GM12865 (cell line): Measurements from ENCODE around the gene TNS4.

ENCODE experiments used
- DNase-seq: peaks from one replicate; pipeline ENCODE4 v3.0.0; 2010; ENCODE audit warnings: low read depth
- H3K4me3 ChIP-seq: 2 replicates; pipeline ENCODE4 v1.5.1; 2011; ENCODE audit warnings: mild to moderate bottlenecking, low read depth, low read length, control low read depth
- TF ChIP-seq, protein P1 (sequence below): IDR thresholded peaks from 2 replicates; pipeline ENCODE4 v1.5.1; 2011; ENCODE audit warnings: low read length, control low read depth, low read depth, inconsistent platforms; ENCODE audit not compliant: insufficient read depth; ENCODE audit errors: missing control alignments

TNS4 gene

GRCh38 chr17:40443196-40443987, 58.0 kb downstream of the TNS4 start, which contains the start of gene IGFBP4:
IGFBP4 (plus strand) TSS chr17:40443450; CDS start chr17:40443736, 286 bp downstream.
- TF ChIP-seq, protein P1, sequence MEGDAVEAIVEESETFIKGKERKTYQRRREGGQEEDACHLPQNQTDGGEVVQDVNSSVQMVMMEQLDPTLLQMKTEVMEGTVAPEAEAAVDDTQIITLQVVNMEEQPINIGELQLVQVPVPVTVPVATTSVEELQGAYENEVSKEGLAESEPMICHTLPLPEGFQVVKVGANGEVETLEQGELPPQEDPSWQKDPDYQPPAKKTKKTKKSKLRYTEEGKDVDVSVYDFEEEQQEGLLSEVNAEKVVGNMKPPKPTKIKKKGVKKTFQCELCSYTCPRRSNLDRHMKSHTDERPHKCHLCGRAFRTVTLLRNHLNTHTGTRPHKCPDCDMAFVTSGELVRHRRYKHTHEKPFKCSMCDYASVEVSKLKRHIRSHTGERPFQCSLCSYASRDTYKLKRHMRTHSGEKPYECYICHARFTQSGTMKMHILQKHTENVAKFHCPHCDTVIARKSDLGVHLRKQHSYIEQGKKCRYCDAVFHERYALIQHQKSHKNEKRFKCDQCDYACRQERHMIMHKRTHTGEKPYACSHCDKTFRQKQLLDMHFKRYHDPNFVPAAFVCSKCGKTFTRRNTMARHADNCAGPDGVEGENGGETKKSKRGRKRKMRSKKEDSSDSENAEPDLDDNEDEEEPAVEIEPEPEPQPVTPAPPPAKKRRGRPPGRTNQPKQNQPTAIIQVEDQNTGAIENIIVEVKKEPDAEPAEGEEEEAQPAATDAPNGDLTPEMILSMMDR = peak; percentile 53
- peak within 1 kb of the TSS; percentile 33 for H3K4me3 ChIP-seq
- peak; percentile 77 for DNase-seq

DNA sequence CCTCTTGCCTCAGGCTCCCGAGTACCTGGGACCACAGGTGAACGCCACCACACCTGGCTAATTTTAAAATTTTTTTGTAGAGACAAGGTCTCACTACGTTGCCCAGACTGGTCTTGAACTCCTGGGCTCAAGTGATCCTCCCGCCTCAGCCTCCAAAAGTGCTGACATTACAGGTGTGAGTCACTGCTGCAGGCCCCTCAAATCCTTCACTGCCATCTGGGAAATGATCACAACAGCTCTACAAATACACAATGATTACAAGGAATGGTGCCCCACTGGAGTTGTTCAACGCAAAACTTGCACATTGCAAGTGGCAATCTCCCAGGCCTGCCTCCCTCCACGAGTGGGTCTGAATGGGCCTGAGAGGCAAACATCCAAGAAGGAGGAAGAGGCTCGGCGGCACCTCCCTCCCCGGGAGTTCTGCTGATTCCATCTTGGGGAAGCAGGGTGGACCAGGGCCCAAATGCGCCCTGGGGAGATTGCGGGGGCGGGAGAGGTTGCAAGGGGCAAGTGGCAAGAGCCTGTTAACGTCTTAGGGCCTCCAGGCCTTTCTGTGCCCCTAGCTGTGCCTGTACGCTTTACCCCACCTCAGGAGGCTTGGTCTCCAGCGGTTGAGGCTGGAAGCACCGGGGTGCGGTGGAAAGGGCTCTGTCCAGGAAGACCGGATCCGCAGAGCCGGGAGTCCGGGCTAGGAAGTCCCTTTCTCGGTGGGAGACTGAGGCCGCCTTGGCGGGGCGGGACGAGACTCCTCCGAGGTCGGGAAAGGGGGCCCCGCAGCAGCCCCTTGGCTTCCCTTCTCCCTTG, 58.8 kb downstream of the TNS4 start:
- no peak for DNase-seq
- H3K4me3 ChIP-seq = no peak overlapping the region
- TF ChIP-seq, protein P1 = no peak

GRCh38 chr17:40440166-40440565, 61.3 kb downstream of the TNS4 start:
- H3K4me3 ChIP-seq = no peak overlapping the region
- TF ChIP-seq, protein P1 = no peak
- DNase-seq = no peak

- TF ChIP-seq, protein P1 = no peak
- no peak overlapping the region for H3K4me3 ChIP-seq
- DNase-seq = no peak
Measured at GRCh38 chr17:40437095-40437732, 64.2 kb downstream of the TNS4 start.

GRCh38 chr17:40436636-40437035, 64.8 kb downstream of the TNS4 start:
- no peak overlapping the region for H3K4me3 ChIP-seq
- TF ChIP-seq, protein P1 = no peak
- DNase-seq = no peak

- TF ChIP-seq, protein P1 = peak; percentile 57
Measured at GRCh38 chr17:40433551-40434415, 67.6 kb downstream of the TNS4 start.

More at GRCh38 chr17:40433551-40434415, 67.6 kb downstream of the TNS4 start:
- DNase-seq = no peak
- no peak overlapping the region for H3K4me3 ChIP-seq
